Vagina (tissue), 2 donors: ENCODE results near the gene EDC3. TPM values are rescaled to one million over a fixed set of nuclear protein-coding genes. Genes with fewer than 3 reads are reported as not detected.

Experiments
- DNase-seq, 2 donors: peaks; one replicate each; pipeline ENCODE4 v3.0.0-alpha.2; 2017; ENCODE audit errors: extremely low spot score in 2 of 2
- H3K27ac ChIP-seq: fragments of 200-600 bp; sonication (generic); one replicate; pipeline ENCODE4 v1.5.1; 2019
- H3K27me3 ChIP-seq: fragments of 200-600 bp; sonication (generic); one replicate; pipeline ENCODE4 v1.5.1; 2019
- H3K36me3 ChIP-seq, 2 donors: fragments of 200-600 bp; sonication (generic); one replicate each; pipeline ENCODE4 v1.5.1; 2017 to 2019
- H3K4me1 ChIP-seq: fragments of 200-600 bp; sonication (generic); one replicate; pipeline ENCODE4 v1.5.1; 2019
- H3K4me3 ChIP-seq, 2 donors: fragments of 200-600 bp; sonication (generic); 1 replicate in 1 of 2; 2 replicates in 1 of 2; pipeline ENCODE4 v1.5.1; 2016 to 2019
- H3K9me3 ChIP-seq: fragments of 200-600 bp; sonication (generic); one replicate; pipeline ENCODE4 v1.5.1; 2019
- POLR2A ChIP-seq, 2 donors: fragments of 450-650 bp; IDR thresholded peaks; one replicate each; pipeline ENCODE4 v1.6.1; 2017; ENCODE audit warnings: antibody characterized with exemption in 2 of 2, mild to moderate bottlenecking in 2 of 2, moderate library complexity in 2 of 2
- POLR2AphosphoS5 ChIP-seq, 2 donors: sonication (generic); formaldehyde crosslinking; IDR thresholded peaks; one replicate each; pipeline ENCODE4 v1.9.0; 2017; ENCODE audit warnings: antibody characterized with exemption in 2 of 2, mild to moderate bottlenecking in 2 of 2, low read depth in 1 of 2; ENCODE audit not compliant: insufficient read depth in 1 of 2
- intact Hi-C: fragments of 100-400 bp; cut with DNase I; formaldehyde crosslinking; loops from one replicate; pipeline ENCODE4 v1.15.1; 2023
- total RNA-seq: library from RNA; depleted of rRNA; stranded (reverse); fragments of >200 nt; gene quantifications from one replicate; pipeline ENCODE4 v1.2.3, GENCODE V29; 2016
- TF ChIP-seq, protein P1 (sequence below), 3 experiments: fragments of 450-650 bp in 2 of 3; fragments of 200-600 bp in 1 of 3; sonication (generic) in 1 of 3; IDR thresholded peaks; one replicate each; pipeline ENCODE4 v1.5.1; 2017 to 2019; ENCODE audit warnings: antibody characterized with exemption in 3 of 3, mild to moderate bottlenecking in 2 of 3, moderate library complexity in 2 of 3

EDC3 gene
- total RNA-seq, 1 donor from 2014 or later, result 23.8 TPM

DNA sequence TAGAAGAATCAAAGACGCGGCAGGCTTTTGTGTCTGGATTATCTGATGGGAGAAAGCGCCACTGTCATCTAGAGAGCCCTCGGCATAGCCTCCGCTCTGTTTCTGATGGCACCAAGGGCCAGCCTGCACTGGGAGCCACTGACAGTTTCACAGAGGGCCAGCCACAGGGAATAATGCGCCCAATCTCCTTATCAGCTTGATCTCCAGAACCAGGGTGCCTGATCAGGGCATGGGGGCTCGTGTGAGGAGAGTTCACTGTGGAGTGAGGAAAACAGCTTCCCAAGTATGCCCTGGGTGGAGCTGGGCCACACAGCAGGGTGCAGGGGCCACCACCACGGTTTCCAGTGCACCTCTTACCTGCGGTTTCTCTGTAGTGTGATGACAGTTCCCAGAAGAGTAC lies 110.0 kb downstream of the EDC3 start:
- TF ChIP-seq POLR2AphosphoS5 (IDR thresholded peaks at IDR 0.05; ENCODE audit: insufficient read depth in 1 of 2, low read depth in 1 of 2), result no peak
- no peak for TF ChIP-seq POLR2A (IDR thresholded peaks at IDR 0.05)
- TF ChIP-seq, protein P1, sequence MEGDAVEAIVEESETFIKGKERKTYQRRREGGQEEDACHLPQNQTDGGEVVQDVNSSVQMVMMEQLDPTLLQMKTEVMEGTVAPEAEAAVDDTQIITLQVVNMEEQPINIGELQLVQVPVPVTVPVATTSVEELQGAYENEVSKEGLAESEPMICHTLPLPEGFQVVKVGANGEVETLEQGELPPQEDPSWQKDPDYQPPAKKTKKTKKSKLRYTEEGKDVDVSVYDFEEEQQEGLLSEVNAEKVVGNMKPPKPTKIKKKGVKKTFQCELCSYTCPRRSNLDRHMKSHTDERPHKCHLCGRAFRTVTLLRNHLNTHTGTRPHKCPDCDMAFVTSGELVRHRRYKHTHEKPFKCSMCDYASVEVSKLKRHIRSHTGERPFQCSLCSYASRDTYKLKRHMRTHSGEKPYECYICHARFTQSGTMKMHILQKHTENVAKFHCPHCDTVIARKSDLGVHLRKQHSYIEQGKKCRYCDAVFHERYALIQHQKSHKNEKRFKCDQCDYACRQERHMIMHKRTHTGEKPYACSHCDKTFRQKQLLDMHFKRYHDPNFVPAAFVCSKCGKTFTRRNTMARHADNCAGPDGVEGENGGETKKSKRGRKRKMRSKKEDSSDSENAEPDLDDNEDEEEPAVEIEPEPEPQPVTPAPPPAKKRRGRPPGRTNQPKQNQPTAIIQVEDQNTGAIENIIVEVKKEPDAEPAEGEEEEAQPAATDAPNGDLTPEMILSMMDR (IDR thresholded peaks at IDR 0.05), result no peak
- intact Hi-C loops, result no loop called here
- no peak overlapping the region for H3K27ac ChIP-seq
- H3K4me3 ChIP-seq, result no peak overlapping the region
- H3K9me3 ChIP-seq, result no peaks in the 10 kb centered on the region
- no peaks in the 10 kb centered on the region for H3K27me3 ChIP-seq
- H3K4me1 ChIP-seq, result no peaks in the 10 kb centered on the region
- peaks cover 0 to 3% of the 10 kb centered on the region in 2 donors for H3K36me3 ChIP-seq
- no peak for DNase-seq

DNA sequence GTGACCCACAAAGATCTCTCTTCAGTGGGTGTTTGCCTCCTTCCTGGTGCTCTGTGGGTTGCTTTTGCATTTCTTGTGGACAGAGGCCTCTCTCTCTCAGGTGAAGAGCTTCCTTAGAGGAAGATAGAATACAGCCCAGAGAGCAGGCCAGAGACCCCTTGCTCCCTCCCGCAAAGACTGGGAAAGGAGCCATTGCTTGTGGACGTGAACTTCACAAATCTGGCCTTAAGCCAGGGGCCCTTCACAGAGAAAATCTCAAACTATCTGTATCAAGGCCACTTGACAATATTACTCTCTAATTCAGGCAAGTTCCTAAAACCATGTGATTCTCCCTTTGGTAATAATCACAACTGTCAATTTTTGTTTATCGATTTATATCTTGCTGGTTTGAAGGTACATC lies 110.6 kb downstream of the EDC3 start:
- intact Hi-C loops, result no loop called here
- Histone ChIP-seq H3K36me3 (no peaks in the 10 kb centered on the region), H3K9me3 (no peaks in the 10 kb centered on the region), H3K4me3 (no peak overlapping the region), H3K27ac (no peak overlapping the region), H3K27me3 (no peaks in the 10 kb centered on the region), H3K4me1 (no peaks in the 10 kb centered on the region)
- TF ChIP-seq, protein P1 (IDR thresholded peaks at IDR 0.05), result no peak
- no peak for DNase-seq

DNA sequence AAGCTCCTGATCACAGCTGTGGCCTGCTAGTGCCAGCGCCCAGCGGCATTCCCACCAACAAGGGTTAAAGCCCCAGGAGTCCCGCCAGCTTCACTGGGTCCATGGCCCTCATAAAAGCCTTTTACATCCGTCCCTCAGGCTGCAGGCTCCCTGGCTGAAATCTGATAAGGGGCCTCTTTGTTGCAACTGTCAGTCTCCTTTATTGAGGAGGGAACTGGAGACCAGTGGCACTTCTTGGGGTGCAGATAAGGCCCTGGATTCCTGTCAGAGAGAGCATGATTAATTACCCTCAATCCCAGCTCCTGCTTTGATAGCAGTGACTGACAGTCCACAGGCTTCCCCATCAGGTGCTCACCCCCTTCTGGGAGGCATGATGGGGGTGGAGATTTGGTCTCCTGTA lies 111.0 kb downstream of the EDC3 start:
- intact Hi-C loops, result no loop called here
- TF ChIP-seq POLR2AphosphoS5 (IDR thresholded peaks at IDR 0.05; ENCODE audit: insufficient read depth in 1 of 2, low read depth in 1 of 2) (no peak), POLR2A (IDR thresholded peaks at IDR 0.05) (no peak)
- TF ChIP-seq, protein P1 (IDR thresholded peaks at IDR 0.05), result no peak
- H3K4me1 ChIP-seq, result no peaks in the 10 kb centered on the region
- H3K36me3 ChIP-seq, result no peaks in the 10 kb centered on the region
- no peak for DNase-seq
- H3K27me3 ChIP-seq, result no peaks in the 10 kb centered on the region
- H3K4me3 ChIP-seq, result no peak overlapping the region
- H3K27ac ChIP-seq, result no peak overlapping the region
- no peaks in the 10 kb centered on the region for H3K9me3 ChIP-seq

DNA sequence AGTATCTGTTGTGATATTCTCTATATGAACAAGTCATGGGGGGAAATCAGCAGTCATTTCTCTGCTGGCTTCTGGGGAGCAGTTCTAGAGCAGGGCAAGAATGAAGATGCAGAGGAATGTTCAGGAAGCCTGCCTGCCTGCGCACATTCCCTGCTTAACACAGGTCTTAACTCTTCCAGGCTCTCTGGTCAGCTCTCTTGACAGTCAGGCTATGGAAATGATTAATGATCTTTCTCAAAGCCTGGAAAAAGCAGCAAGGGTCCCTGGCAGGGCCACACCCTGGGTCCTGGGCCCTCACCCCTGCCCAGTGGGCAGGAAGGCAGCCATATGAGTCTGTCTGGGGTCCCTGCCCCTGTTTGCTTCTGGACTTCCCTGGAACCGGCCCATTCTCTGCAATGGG lies 111.6 kb downstream of the EDC3 start:
- TF ChIP-seq, protein P1 (IDR thresholded peaks at IDR 0.05), result no peak
- TF ChIP-seq POLR2A (IDR thresholded peaks at IDR 0.05), result no peak
- TF ChIP-seq POLR2AphosphoS5 (IDR thresholded peaks at IDR 0.05; ENCODE audit: insufficient read depth in 1 of 2, low read depth in 1 of 2), result no peak
- no peaks in the 10 kb centered on the region for H3K36me3 ChIP-seq
- H3K27me3 ChIP-seq, result no peaks in the 10 kb centered on the region
- intact Hi-C loops, result no loop called here
- no peaks in the 10 kb centered on the region for H3K9me3 ChIP-seq
- no peaks in the 10 kb centered on the region for H3K4me1 ChIP-seq
- DNase-seq, result no peak
- no peak overlapping the region for H3K4me3 ChIP-seq
- H3K27ac ChIP-seq, result no peak overlapping the region

Other genes starting within 250 kb of the EDC3 start
- gene UBL7, start 234.9 kb downstream of the EDC3 start, total RNA-seq, result 39.8 TPM
- 15.2 TPM for gene ARID3B, start 154.8 kb downstream of the EDC3 start, total RNA-seq
- gene CLK3, start 80.2 kb downstream of the EDC3 start, total RNA-seq, result 89.1 TPM
- gene CYP1A1, start 29.5 kb upstream of the EDC3 start, total RNA-seq, result 1.5 TPM
- not detected for gene CYP1A2, start 52.8 kb upstream of the EDC3 start, total RNA-seq
- 26.3 TPM for gene CSK, start 86.1 kb upstream of the EDC3 start, total RNA-seq
- gene LMAN1L, start 116.8 kb upstream of the EDC3 start, total RNA-seq, result not detected
- not detected for gene CPLX3, start 130.6 kb upstream of the EDC3 start, total RNA-seq
- gene ULK3, start 147.1 kb upstream of the EDC3 start, total RNA-seq, result 75.9 TPM
- 56.7 TPM for gene SCAMP2, start 177.3 kb upstream of the EDC3 start, total RNA-seq
- gene MPI, start 194.0 kb upstream of the EDC3 start, total RNA-seq, result 43.2 TPM
- gene FAM219B, start 210.8 kb upstream of the EDC3 start, total RNA-seq, result 51.6 TPM
- gene COX5A, start 242.0 kb upstream of the EDC3 start, total RNA-seq, result 123 TPM